Neural progenitor cell (in vitro differentiated cells): ENCODE data around the gene ZNF787. TPM values are rescaled to one million over a fixed set of nuclear protein-coding genes. Genes with fewer than 3 reads are reported as not detected.

Experiments
- DNase-seq: peaks from one replicate; pipeline ENCODE4 v3.0.0-alpha.2; 2016; ENCODE audit warnings: low spot score
- H2AFZ ChIP-seq: fragments of 200-600 bp; sonication (generic); replicated peaks from 2 replicates; pipeline ENCODE4 v1.6.1; 2016; ENCODE audit warnings: antibody characterized with exemption
- H3F3A ChIP-seq: fragments of 200-600 bp; sonication (generic); 2 replicates; pipeline ENCODE4 v1.6.1; 2016; ENCODE audit warnings: antibody characterized with exemption, low read depth
- H3K27ac ChIP-seq: fragments of 200-600 bp; sonication (generic); 2 replicates; pipeline ENCODE4 v1.5.1; 2016; ENCODE audit warnings: mild to moderate bottlenecking
- H3K27me3 ChIP-seq: fragments of 200-600 bp; sonication (generic); 2 replicates; pipeline ENCODE4 v1.6.1; 2016; ENCODE audit warnings: mild to moderate bottlenecking, moderate library complexity
- H3K36me3 ChIP-seq: fragments of 200-600 bp; sonication (generic); 2 replicates; pipeline ENCODE4 v1.5.1; 2016
- H3K4me1 ChIP-seq: fragments of 200-600 bp; sonication (generic); 2 replicates; pipeline ENCODE4 v1.6.1; 2016; ENCODE audit warnings: mixed run types
- H3K4me2 ChIP-seq: fragments of 200-600 bp; sonication (generic); 2 replicates; pipeline ENCODE4 v1.6.1; 2016
- H3K4me3 ChIP-seq: fragments of 200-600 bp; sonication (generic); 2 replicates; pipeline ENCODE4 v1.5.1; 2016
- H3K79me2 ChIP-seq: fragments of 200-600 bp; sonication (generic); 2 replicates; pipeline ENCODE4 v1.6.1; 2016; ENCODE audit warnings: low read depth
- H3K9ac ChIP-seq: fragments of 200-600 bp; sonication (generic); 2 replicates; pipeline ENCODE4 v1.6.1; 2016
- H3K9me3 ChIP-seq: fragments of 200-600 bp; sonication (generic); 2 replicates; pipeline ENCODE4 v1.5.1; 2016; ENCODE audit warnings: low read depth
- H4K20me1 ChIP-seq: fragments of 200-600 bp; sonication (generic); 2 replicates; pipeline ENCODE4 v1.6.1; 2016; ENCODE audit warnings: low read depth
- H3K27ac Mint-ChIP-seq: 3 replicates; pipeline ENCODE4 v1.8.0; 2021; ENCODE audit warnings: mixed read lengths
- H3K27me3 Mint-ChIP-seq: 2 replicates; pipeline ENCODE4 v1.8.0; 2022; ENCODE audit warnings: low read depth, mild to moderate bottlenecking, inconsistent platforms, moderate library complexity, mixed read lengths; ENCODE audit not compliant: insufficient read depth
- H3K36me3 Mint-ChIP-seq: 3 replicates; pipeline ENCODE4 v1.8.0; 2021; ENCODE audit warnings: mixed read lengths
- H3K4me1 Mint-ChIP-seq: 3 replicates; pipeline ENCODE4 v1.8.0; 2021; ENCODE audit warnings: mixed read lengths
- H3K4me3 Mint-ChIP-seq: 3 replicates; pipeline ENCODE4 v1.8.0; 2021; ENCODE audit warnings: mild to moderate bottlenecking, moderate library complexity, mixed read lengths
- H3K9me3 Mint-ChIP-seq: 3 replicates; pipeline ENCODE4 v1.8.0; 2020; ENCODE audit warnings: mixed read lengths
- CTCF ChIP-seq: fragments of 200-600 bp; sonication (generic); IDR thresholded peaks from 2 replicates; pipeline ENCODE4 v1.5.1; 2017; ENCODE audit warnings: antibody characterized with exemption, mild to moderate bottlenecking
- EZH2 ChIP-seq: fragments of 200-600 bp; sonication (generic); IDR thresholded peaks from 2 replicates; pipeline ENCODE4 v1.6.1; 2017; ENCODE audit warnings: antibody characterized with exemption, mild to moderate bottlenecking, moderate library complexity
- EZH2phosphoT487 ChIP-seq: fragments of 200-600 bp; sonication (generic); IDR thresholded peaks from 2 replicates; pipeline ENCODE4 v1.6.1; 2017; ENCODE audit warnings: antibody characterized with exemption
- total RNA-seq: library from RNA; depleted of rRNA; stranded (reverse); fragments of >200 nt; gene quantifications from 2 replicates; pipeline ENCODE4 v1.2.3, GENCODE V29; 2015; ENCODE audit warnings: low replicate concordance

Gene ZNF787
- total RNA-seq = 2.2 and 30.0 TPM in 2 replicates

- Histone ChIP-seq H3K4me2 (peak within 1 kb of the TSS; percentile 79), H3K27me3 (no peaks in the 10 kb centered on the region), H3K4me1 (peaks cover 12% of the 10 kb centered on the region), H3K9me3 (no peaks in the 10 kb centered on the region), H2AFZ (peak within 1 kb of the TSS; percentile 83), H3F3A (peaks cover 9% of the 10 kb centered on the region), H3K27ac (peak within 1 kb of the TSS; percentile 91), H3K36me3 (no peaks in the 10 kb centered on the region), H4K20me1 (peaks cover 41% of the 10 kb centered on the region), H3K79me2 (peaks cover 42% of the 10 kb centered on the region), H3K9ac (peak within 1 kb of the TSS; percentile 66), H3K4me3 (peak within 1 kb of the TSS; percentile 73)
- Mint-ChIP-seq H3K9me3 (no peaks in the 10 kb centered on the region), H3K27me3 (no peaks in the 10 kb centered on the region), H3K4me3 (peak within 1 kb of the TSS; percentile 88), H3K4me1 (peaks cover 34% of the 10 kb centered on the region), H3K27ac (peak within 1 kb of the TSS; percentile 59), H3K36me3 (peaks cover 2% of the 10 kb centered on the region)
- no peak for TF ChIP-seq EZH2
- no peak for TF ChIP-seq EZH2phosphoT487
- TF ChIP-seq CTCF = no peak
- peak; percentile 100 for DNase-seq
Measured at GRCh38 chr19:56121180-56122167, at the start of gene ZNF787. ZNF787 (minus strand) TSS chr19:56121295; CDS start chr19:56103217, 18,078 bp downstream.

- Histone ChIP-seq H3K4me1 (peaks cover 11% of the 10 kb centered on the region), H3K4me2 (no peak overlapping the region), H3K27me3 (no peaks in the 10 kb centered on the region), H3K36me3 (no peaks in the 10 kb centered on the region), H3F3A (peaks cover 7% of the 10 kb centered on the region), H3K4me3 (no peak overlapping the region), H3K9ac (no peak overlapping the region), H2AFZ (no peak overlapping the region), H4K20me1 (no peaks in the 10 kb centered on the region), H3K27ac (no peak overlapping the region), H3K9me3 (no peaks in the 10 kb centered on the region), H3K79me2 (no peaks in the 10 kb centered on the region)
- DNase-seq = no peak
- peaks cover 11% of the 10 kb centered on the region for H3K4me1 Mint-ChIP-seq
- no peak overlapping the region for H3K27ac Mint-ChIP-seq
- H3K36me3 Mint-ChIP-seq = no peaks in the 10 kb centered on the region
- H3K4me3 Mint-ChIP-seq = no peak overlapping the region
- TF ChIP-seq EZH2phosphoT487 (no peak), EZH2 (no peak), CTCF (no peak)
- peaks cover 12% of the 10 kb centered on the region for H3K27me3 Mint-ChIP-seq
- H3K9me3 Mint-ChIP-seq = no peaks in the 10 kb centered on the region
Measured at GRCh38 chr19:56170261-56170660, 49.2 kb upstream of the ZNF787 start.

GRCh38 chr19:56167064-56167578, 46.0 kb upstream of the ZNF787 start:
- DNase-seq = peak; percentile 71
- no peaks in the 10 kb centered on the region for H3K4me1 Mint-ChIP-seq
- Histone ChIP-seq H3K27ac (no peak overlapping the region), H2AFZ (no peak overlapping the region), H3K9ac (no peak overlapping the region), H3K9me3 (no peaks in the 10 kb centered on the region), H3K27me3 (no peaks in the 10 kb centered on the region), H3K4me2 (no peak overlapping the region), H3K4me1 (no peaks in the 10 kb centered on the region), H3K36me3 (no peaks in the 10 kb centered on the region), H3K4me3 (no peak overlapping the region), H3F3A (no peaks in the 10 kb centered on the region), H3K79me2 (no peaks in the 10 kb centered on the region), H4K20me1 (no peaks in the 10 kb centered on the region)
- no peak overlapping the region for H3K27ac Mint-ChIP-seq
- peaks cover 10% of the 10 kb centered on the region for H3K27me3 Mint-ChIP-seq
- no peak overlapping the region for H3K4me3 Mint-ChIP-seq
- no peaks in the 10 kb centered on the region for H3K9me3 Mint-ChIP-seq
- TF ChIP-seq CTCF (no peak), EZH2phosphoT487 (no peak), EZH2 (no peak)
- no peaks in the 10 kb centered on the region for H3K36me3 Mint-ChIP-seq
